HCT116 (cell line): ENCODE results near the gene HTR2C.

Source experiments
- CEBPB ChIP-seq: IDR thresholded peaks from 2 replicates; pipeline ENCODE4 v1.6.1; 2012; ENCODE audit warnings: low read depth
- SP1 ChIP-seq: IDR thresholded peaks from 2 replicates; pipeline ENCODE4 v1.6.1; 2012; ENCODE audit warnings: low read depth
- TF ChIP-seq, protein P1 (sequence below), 3 experiments: fragments of 200-600 bp in 1 of 3; sonication (generic) in 1 of 3; IDR thresholded peaks in 2 of 3; conservative IDR thresholded peaks in 1 of 3; 2 replicates each; pipeline ENCODE4 v1.5.1; 2012 to 2017; ENCODE audit warnings: low read depth in 2 of 3, low read length in 2 of 3, antibody characterized with exemption in 1 of 3, borderline replicate concordance in 1 of 3, control low read depth in 1 of 3, mild to moderate bottlenecking in 1 of 3, mixed read lengths in 1 of 3, mixed run types in 1 of 3, moderate library complexity in 1 of 3; ENCODE audit not compliant: insufficient read depth in 1 of 3

DNA sequence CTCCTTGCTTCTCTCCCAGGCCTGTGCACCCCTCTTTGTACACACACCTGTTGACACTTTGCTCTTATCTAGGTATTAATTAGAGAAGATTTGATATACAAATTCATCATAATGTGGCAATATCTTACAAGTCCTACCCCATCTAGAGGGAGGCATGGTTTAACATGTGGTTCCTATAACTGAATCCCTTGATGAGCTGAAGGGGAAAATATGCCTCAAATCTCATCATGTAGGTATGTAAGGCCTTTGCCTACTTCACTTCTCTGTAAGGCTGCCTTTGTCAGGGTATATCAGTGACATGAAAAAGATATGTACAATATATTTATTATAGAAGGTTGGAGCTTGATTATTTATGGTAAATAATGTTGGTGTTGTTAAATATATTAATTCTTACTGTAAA lies 31.9 kb downstream of the HTR2C start:
- TF ChIP-seq, protein P1, sequence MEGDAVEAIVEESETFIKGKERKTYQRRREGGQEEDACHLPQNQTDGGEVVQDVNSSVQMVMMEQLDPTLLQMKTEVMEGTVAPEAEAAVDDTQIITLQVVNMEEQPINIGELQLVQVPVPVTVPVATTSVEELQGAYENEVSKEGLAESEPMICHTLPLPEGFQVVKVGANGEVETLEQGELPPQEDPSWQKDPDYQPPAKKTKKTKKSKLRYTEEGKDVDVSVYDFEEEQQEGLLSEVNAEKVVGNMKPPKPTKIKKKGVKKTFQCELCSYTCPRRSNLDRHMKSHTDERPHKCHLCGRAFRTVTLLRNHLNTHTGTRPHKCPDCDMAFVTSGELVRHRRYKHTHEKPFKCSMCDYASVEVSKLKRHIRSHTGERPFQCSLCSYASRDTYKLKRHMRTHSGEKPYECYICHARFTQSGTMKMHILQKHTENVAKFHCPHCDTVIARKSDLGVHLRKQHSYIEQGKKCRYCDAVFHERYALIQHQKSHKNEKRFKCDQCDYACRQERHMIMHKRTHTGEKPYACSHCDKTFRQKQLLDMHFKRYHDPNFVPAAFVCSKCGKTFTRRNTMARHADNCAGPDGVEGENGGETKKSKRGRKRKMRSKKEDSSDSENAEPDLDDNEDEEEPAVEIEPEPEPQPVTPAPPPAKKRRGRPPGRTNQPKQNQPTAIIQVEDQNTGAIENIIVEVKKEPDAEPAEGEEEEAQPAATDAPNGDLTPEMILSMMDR (IDR thresholded peaks at IDR 0.05 in 2 of 3, conservative IDR thresholded peaks at IDR 0.05 in 1 of 3; ENCODE audit: borderline replicate concordance in 1 of 3, insufficient read depth in 1 of 3, low read depth in 2 of 3, low read length in 2 of 3): no peak
- TF ChIP-seq SP1: no peak
- TF ChIP-seq CEBPB: no peak
